CD4-positive, alpha-beta T cell treated with Interleukin-4 for 4 hours (primary cell): ENCODE data around the gene BOLA3.
A peak's percentile ranks its signal among the peaks of the same experiment; 100 is the strongest.
"Not testable (repeated sequence)": the region's sequence is repeated elsewhere in the genome, so short reads cannot be mapped to it uniquely, and the experiment has no call there.

Experiments used
- DNase-seq: peaks from one replicate; pipeline ENCODE4 v3.0.0-alpha.2; 2020

The BOLA3 gene, protein sequence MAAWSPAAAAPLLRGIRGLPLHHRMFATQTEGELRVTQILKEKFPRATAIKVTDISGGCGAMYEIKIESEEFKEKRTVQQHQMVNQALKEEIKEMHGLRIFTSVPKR

GRCh38 chr2:74147727-74148456, at the start of gene BOLA3:
BOLA3 (minus strand) TSS chr2:74147912; CDS start chr2:74147874, 38 bp downstream.
- DNase-seq, result peak; percentile 81

- DNase-seq, result no peak
Observed at GRCh38 chr2:74197049-74197448, 49.3 kb upstream of the BOLA3 start.

DNA sequence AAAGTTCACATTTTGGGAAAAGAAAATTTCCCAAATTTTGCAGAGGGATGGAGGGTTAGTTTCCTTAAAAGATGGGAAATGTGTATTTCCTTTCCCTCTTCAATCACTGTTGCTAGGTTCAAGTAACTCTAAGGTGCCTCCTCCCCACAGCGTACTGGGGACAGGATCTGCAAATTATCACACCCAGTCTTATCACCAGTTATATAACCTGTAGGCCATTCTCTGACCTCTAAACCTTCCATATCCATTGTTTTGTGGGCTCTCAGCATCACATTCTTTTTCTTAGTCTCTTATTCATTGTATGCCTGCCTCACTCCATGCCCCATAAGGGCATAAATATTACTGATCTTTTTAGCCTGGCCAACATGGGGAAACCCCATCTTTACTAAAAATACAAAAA, 47.1 kb upstream of the BOLA3 start:
- DNase-seq, result no peak

- DNase-seq, result no peak
Observed at GRCh38 chr2:74191596-74192380, 44.1 kb upstream of the BOLA3 start.

DNA sequence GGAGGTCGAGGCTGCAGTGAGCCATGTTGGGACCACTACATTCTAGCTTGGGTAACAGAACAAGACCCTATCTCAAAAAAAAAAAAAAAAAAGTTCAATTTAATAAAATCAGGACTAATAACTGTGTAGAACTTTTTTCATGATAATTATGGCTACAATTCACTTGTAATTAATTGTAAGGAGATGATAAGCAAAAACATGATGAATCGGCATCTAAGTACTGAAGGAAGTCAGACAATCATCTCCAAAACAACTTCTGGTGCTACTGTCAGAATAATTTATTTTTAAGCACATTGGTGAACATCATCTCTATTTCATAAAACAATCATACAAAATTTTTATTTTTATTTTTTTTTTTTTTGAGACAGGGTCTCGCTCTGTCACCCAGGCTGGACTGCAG, 41.0 kb upstream of the BOLA3 start:
- DNase-seq, result no peak

- no peak for DNase-seq
Observed at GRCh38 chr2:74188018-74188601, 40.4 kb upstream of the BOLA3 start.

DNA sequence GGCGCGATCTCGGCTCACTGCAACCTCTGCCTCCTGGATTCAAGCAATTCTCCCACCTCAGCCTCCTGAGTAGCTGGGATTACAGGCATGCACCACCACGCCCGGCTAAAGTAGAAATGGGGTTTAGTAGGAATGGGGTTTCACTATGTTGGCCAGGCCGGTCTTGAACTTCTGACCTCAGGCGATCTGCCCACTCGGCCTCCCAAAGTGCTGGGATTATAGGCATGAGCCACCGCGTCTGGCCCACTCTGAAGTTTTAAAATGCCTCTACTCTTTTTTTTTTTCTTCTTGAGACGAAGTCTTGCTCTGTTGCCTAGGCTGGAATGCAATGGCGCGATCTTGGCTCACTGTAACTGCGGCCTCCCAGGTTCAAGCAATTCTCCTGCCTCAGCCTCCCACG, 39.0 kb upstream of the BOLA3 start:
- not testable (repeated sequence) for DNase-seq

DNA sequence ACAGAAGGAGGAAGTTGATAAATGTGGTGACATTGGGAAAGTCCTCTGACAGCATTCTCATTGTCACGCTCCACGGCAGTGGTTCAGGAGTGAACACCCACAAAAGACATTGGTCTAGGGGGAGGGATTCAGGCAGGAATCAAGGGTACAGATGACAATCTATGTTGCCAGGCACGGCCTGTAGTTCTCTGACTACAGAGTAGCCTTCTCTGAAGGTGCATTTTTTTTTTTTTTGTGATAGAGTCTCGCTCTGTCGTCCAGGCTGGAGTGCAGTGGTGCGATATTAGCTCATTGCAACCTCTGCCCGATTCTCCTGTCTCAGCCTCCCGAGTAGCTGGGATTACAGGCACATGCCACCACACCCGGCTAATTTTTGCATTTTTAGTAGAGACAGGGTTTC, 38.3 kb upstream of the BOLA3 start:
- DNase-seq, result peak; percentile 56

DNA sequence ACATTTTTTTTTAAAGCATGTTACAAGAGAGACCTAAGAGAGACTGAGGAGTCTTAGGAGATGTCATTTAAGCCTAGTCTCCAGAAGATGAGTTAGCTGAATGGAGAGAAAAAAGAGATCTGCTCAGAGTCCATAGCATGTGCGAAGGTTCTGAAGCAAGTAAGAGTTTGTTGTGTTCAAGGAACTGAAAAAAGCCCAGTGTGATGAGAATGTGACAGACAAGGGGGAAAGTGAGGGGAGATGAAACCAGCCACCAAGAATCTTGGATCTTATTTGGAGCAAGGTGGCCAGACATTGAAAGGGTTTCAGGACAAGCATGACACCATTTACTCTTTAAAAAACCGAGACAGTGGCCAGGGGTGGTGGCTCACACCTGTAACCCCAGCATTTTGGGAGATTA, 36.2 kb upstream of the BOLA3 start:
- DNase-seq, result no peak

DNA sequence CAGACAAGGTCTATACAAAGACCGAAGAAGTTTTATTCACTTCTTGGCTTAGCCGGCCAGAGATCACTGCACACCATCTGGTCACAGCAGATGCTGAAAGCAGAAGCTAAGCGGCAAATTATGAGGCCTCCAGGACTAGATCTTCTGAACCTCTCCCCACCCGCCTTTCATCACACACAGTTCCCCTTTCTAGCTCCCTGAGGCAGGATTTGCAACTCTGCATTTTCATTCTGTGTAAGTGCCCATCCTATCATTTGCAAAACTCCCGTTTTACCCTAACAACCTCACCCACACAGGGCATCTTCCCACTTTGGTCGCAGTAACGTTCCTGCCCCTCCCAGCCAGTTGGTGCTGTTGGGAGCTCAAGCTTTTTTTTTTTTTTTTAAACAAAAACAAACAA, 34.0 kb upstream of the BOLA3 start:
- peak; percentile 26 for DNase-seq

GRCh38 chr2:74179063-74179865, 31.6 kb upstream of the BOLA3 start:
- DNase-seq, result no peak

- DNase-seq, result peak; percentile 98
Observed at GRCh38 chr2:74178211-74179062, 30.7 kb upstream of the BOLA3 start, which contains the start of gene MOB1A. MOB1A (minus strand) TSS chr2:74178879; CDS start chr2:74178674, 205 bp downstream.

DNA sequence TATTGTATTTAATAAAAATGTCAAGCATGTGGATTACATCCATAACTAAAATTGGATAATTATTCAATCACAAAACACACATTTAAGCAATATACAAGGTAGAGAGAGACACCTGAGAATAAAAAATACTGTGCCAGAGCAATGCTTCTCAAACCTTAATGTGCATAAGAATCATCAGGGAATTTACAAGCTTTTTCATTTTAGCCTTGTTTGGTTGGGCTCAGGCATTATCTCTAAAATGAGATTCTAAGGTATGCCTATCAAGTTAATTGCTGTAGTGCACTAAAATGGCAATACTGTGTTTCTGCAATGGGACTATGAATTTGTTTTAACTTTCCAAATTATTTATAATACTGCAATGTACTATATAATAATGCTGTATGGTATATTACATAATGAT, 30.0 kb upstream of the BOLA3 start:
- no peak for DNase-seq

DNA sequence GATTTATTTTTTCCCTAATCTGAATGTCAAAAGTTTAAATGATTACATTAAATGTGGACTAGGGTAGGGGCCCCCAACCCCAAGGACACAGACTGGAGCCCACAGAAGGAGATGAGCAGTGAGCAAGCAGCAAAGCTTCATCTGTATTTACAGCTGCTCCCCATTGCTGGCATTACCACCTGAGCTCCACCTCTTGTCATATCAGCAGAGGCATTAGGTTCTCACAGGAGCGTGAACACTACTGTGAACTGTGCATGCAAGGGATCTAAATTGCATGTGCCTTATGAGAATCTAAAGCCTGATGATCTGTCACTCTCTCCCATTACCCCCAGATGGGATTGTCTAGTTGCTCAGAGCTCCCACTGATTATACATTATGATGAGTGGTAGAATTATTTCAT, 27.2 kb upstream of the BOLA3 start:
- no peak for DNase-seq

DNA sequence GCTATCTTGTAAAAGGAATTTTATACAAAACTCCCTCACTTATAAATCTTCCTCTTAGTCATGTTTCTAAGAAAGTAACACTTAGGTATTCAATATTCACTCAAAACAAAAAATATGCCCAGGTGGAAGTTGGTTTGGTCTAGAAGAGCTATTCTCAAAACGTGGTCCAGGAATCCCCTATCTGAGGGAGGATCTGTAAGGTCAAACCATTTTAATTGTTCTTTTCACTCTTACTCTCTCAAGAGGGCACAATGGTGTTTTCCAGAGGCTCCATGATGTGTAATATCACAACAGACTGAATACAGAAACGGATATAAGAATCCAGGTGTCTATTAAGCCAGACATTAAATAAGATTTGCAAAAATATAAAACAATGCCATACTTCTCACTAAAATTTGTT, 21.0 kb upstream of the BOLA3 start:
- no peak for DNase-seq

GRCh38 chr2:74164761-74165160, 17.0 kb upstream of the BOLA3 start:
- no peak for DNase-seq

DNA sequence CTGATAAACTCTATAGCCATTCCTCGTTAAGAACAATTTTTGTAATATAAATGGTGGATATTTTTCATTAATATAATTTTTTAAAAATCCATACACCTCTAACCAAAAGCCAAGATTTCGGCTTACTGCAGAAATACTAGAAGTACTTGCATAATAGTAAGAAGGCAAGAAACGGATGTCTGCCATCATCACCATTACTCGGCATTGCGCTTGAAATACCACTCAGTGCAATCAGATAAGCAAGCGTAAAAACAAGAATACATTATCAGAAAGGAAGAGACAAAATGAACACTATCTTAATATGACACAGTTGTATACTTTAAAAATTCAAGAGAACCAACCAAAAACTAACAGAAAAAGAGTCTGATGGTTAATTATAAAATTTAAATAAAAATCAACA, 15.2 kb upstream of the BOLA3 start:
- DNase-seq, result no peak

DNA sequence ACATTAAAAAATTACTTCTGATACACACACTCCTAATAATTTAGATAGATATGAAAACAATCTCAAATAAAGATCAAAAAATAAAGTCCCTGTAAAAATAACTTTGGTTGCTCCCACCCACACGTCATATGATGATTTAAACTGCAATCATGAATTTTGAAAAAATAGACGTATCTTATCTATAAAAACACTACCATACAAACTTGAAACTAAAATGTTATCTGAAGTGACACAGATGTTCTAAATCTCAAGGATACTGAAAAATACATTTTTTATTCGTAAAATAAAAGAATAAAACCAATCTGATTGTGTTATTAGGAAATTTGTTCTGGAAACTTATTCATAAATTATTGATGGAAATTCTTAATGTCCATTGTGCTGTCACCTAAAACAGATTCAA, 8.1 kb upstream of the BOLA3 start:
- DNase-seq, result no peak

DNA sequence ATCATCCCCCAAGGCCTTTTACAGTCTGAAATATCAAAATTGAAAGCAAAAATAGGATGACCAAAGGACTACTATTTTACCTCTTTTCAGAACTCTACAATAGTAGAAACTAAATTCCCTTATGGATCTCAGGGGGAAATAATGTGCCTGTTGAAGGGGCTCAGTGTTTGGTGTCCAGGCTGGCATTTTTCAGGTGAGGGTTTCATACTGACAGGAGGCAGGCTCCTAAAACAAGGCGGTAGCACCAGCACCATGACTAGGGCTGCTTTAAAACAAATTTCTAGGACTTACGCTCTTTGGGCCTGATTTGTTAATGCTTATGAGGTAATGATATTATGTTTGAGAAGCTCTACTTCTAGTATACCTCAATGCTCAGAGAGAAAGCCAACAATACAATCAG, 5.2 kb upstream of the BOLA3 start:
- DNase-seq, result no peak

DNA sequence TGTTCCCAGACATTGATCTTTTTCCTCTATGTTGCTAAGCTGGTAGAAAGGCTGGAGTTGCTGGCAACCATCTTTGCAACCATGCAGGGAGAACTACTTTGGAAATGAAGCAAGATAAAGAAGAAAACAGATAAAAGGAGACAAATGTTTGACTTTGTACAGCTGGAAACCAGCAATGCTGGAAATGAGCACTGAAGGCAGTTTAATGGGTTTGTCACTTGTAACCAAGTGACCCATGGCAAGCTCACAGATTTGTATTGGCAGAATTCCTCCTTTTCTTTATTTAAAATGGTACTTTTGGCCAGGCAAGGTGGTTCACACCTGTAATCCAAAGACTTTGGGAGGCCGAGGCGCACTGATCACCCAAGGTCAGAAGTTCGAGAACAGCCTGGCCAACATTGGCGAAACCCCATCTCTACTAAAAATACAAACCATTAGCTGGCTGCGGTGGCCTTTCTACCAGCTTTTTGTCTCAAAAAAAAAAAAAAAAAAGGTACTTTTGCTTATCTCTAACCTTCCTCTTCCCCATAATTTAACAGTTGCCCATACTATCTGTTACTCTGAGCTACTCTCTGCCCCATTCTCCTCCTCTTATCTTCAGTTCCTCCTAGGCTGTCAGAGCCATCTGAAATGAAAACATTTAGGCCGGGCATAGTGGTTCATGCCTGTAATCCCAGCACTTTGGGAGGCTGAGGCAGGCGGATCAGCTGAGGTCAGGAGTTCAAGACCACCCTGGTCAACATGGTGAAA, 2.0 kb upstream of the BOLA3 start:
- DNase-seq, result no peak

DNA sequence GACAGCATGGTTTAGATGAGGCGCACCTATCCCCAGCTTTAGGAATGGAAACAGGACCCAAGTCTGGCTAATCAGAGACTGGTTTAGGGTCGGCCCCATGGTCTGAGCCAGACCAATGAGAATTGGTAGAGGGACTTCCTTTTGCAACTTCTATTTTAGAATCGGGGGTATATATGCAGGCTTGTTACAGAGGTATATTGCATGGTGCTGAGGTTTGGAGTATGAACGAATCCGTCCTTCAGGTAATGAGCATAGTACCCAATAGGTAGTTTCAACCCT, 1.5 kb upstream of the BOLA3 start:
- no peak for DNase-seq
